Lower leg skin (tissue), 4 donors: Measurements from ENCODE around the gene DSG2. TPM values are rescaled to one million over a fixed set of nuclear protein-coding genes. Genes with fewer than 3 reads are reported as not detected.

Experiments
- DNase-seq, 2 donors: peaks; one replicate each; pipeline ENCODE4 v3.0.0-alpha.2; 2019; ENCODE audit warnings: low spot score in 2 of 2
- H3K4me3 ChIP-seq: fragments of 200-600 bp; sonication (generic); 2 replicates; pipeline ENCODE4 v1.5.1; 2017; ENCODE audit warnings: mild to moderate bottlenecking, low read depth; ENCODE audit not compliant: poor library complexity, severe bottlenecking
- CTCF ChIP-seq, 3 donors: fragments of 450-650 bp; IDR thresholded peaks; one replicate each; pipeline ENCODE4 v1.5.1; 2016; ENCODE audit warnings: antibody characterized with exemption in 3 of 3, mild to moderate bottlenecking in 3 of 3, moderate library complexity in 2 of 3
- POLR2A ChIP-seq, 2 donors: fragments of 450-650 bp; IDR thresholded peaks; one replicate each; pipeline ENCODE4 v1.6.1; 2016 to 2017; ENCODE audit warnings: antibody characterized with exemption in 2 of 2, mild to moderate bottlenecking in 1 of 2, moderate library complexity in 1 of 2
- WGBS, 2 donors: methylation state at CpG; one replicate each; pipeline ENCODE4 v1.1.5; 2018; 5-methylcytosine and 5-hydroxymethylcytosine counted together
- intact Hi-C: fragments of 100-400 bp; cut with DNase I; formaldehyde crosslinking; loops from one replicate; pipeline ENCODE4 v1.15.0; 2023; ENCODE audit warnings: low total_unique reads
- total RNA-seq, 4 donors: library from RNA; depleted of rRNA; stranded (reverse); fragments of >200 nt; gene quantifications; one replicate each; pipeline ENCODE4 v1.1.0, GENCODE V29; 2016

Gene DSG2
- total RNA-seq, 4 donors from 2014 or later = 11.0 to 28.0 (median 19.2) TPM

- 91 to 92% methylated on average over 5 of the region's 5 CpGs for WGBS, 2 donors
- intact Hi-C loops = no loop called here
- no peak for DNase-seq
- TF ChIP-seq POLR2A (IDR thresholded peaks at IDR 0.05) = no peak
- TF ChIP-seq CTCF (IDR thresholded peaks at IDR 0.05) = no peak
- H3K4me3 ChIP-seq = no peak overlapping the region
Observed at GRCh38 chr18:31583185-31583854, 85.3 kb downstream of the DSG2 start.

DNA sequence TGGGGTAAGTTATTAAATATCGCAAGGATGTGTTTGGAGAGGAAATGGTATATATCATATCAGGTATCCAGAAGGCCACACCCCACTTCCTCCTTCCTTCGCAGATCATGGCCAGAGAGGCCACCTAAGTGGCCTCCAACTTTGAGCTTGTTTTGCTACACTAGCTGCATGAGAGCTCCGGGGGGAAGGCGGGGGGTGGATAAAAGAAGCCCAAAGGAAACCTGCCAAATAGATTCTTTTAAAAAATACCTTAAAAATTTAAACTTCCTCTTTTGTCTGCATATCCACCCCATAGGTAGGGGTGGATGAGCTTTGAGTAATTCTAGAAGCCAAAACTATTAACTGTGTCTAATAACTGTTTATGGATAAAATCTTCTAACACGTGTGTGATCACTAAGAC is 88.0 kb downstream of the DSG2 start:
- intact Hi-C loops = no loop called here
- no peak overlapping the region for H3K4me3 ChIP-seq
- WGBS, 2 donors = 89 to 90% methylated on average over 5 of the region's 5 CpGs
- no peak for DNase-seq
- no peak for TF ChIP-seq CTCF (IDR thresholded peaks at IDR 0.05)
- TF ChIP-seq POLR2A (IDR thresholded peaks at IDR 0.05) = no peak

DNA sequence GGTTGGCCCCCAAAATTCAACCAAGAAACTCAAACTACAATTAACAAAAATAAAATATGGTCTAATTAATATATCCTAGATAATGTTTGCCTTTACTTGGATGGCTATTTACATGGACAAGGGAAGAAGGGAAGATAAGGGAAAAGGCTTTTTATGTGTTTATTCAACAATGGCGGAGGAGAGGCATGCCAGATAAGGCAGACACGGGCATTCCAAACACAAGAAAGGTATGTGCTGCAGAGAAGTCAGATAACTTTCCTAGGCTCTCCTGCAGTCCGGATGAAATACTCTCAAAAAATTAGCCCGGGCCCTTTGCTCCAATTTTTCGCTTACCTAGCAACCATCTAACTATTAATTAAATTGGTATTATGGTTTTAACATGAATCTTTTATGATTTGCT is 88.6 kb downstream of the DSG2 start:
- intact Hi-C loops = no loop called here
- 91 to 93% methylated on average over 5 of the region's 5 CpGs for WGBS, 2 donors
- no peak for DNase-seq
- no peak overlapping the region for H3K4me3 ChIP-seq
- no peak for TF ChIP-seq POLR2A (IDR thresholded peaks at IDR 0.05)
- no peak for TF ChIP-seq CTCF (IDR thresholded peaks at IDR 0.05)

GRCh38 chr18:31587529-31587928 is 89.6 kb downstream of the DSG2 start:
- DNase-seq = no peak
- 95 to 98% methylated on average over 4 of the region's 4 CpGs for WGBS, 2 donors
- intact Hi-C loops = no loop called here
- no peak overlapping the region for H3K4me3 ChIP-seq
- no peak for TF ChIP-seq CTCF (IDR thresholded peaks at IDR 0.05)
- no peak for TF ChIP-seq POLR2A (IDR thresholded peaks at IDR 0.05)

GRCh38 chr18:31590570-31590969 is 92.6 kb downstream of the DSG2 start:
- TF ChIP-seq POLR2A (IDR thresholded peaks at IDR 0.05) (no peak), CTCF (IDR thresholded peaks at IDR 0.05) (no peak)
- DNase-seq = no peak
- intact Hi-C loops = no loop called here
- WGBS, 2 donors = 45 to 52% methylated on average over 8 of the region's 8 CpGs
- H3K4me3 ChIP-seq = no peak overlapping the region

DNA sequence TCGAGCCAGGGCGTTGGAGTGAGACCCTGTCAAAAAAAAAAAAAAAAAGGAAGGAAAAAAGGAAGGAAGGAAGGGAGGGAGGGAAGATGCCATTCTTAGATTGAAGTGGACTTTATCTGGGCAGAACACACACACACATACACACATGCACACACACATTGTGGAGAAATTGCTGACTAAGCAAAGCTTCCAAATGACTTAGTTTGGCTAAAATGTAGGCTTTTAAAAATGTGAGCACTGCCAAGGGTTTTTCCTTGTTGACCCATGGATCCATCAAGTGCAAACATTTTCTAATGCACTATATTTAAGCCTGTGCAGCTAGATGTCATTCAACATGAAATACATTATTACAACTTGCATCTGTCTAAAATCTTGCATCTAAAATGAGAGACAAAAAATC is 93.1 kb downstream of the DSG2 start:
- no peak for DNase-seq
- WGBS, 2 donors = 54 to 63% methylated on average over 2 of the region's 2 CpGs
- TF ChIP-seq POLR2A (IDR thresholded peaks at IDR 0.05) = no peak
- no peak for TF ChIP-seq CTCF (IDR thresholded peaks at IDR 0.05)
- no peak overlapping the region for H3K4me3 ChIP-seq
- intact Hi-C loops = no loop called here
